H7 (cell line): Measurements from ENCODE around the gene KRT74. TPM values are rescaled to one million over a fixed set of nuclear protein-coding genes. Genes with fewer than 3 reads are reported as not detected.
A peak's percentile ranks its signal among the peaks of the same experiment; 100 is the strongest.

Source experiments
- DNase-seq: peaks from one replicate; pipeline ENCODE4 v3.0.0; 2012
- H3K27me3 ChIP-seq: 2 replicates; pipeline ENCODE4 v1.6.0; 2011; ENCODE audit warnings: mild to moderate bottlenecking, low read length; ENCODE audit not compliant: control insufficient read depth, insufficient read depth
- H3K36me3 ChIP-seq: replicated peaks from 2 replicates; pipeline ENCODE4 v1.5.1; 2011; ENCODE audit warnings: low read length; ENCODE audit not compliant: control insufficient read depth, insufficient read depth
- H3K4me3 ChIP-seq: 2 replicates; pipeline ENCODE4 v1.5.1; 2011; ENCODE audit warnings: low read depth, mild to moderate bottlenecking, control low read depth, low read length, moderate library complexity; ENCODE audit not compliant: insufficient read depth
- total RNA-seq: library from RNA; depleted of rRNA; stranded (reverse); fragments of >200 nt; shearing (Covaris generic); gene quantifications from 2 replicates; pipeline ENCODE4 v1.2.3, GENCODE V29; 2014; rRNA removed

Gene KRT74
- total RNA-seq, 1 experiment from 2014 or later: not detected

DNA sequence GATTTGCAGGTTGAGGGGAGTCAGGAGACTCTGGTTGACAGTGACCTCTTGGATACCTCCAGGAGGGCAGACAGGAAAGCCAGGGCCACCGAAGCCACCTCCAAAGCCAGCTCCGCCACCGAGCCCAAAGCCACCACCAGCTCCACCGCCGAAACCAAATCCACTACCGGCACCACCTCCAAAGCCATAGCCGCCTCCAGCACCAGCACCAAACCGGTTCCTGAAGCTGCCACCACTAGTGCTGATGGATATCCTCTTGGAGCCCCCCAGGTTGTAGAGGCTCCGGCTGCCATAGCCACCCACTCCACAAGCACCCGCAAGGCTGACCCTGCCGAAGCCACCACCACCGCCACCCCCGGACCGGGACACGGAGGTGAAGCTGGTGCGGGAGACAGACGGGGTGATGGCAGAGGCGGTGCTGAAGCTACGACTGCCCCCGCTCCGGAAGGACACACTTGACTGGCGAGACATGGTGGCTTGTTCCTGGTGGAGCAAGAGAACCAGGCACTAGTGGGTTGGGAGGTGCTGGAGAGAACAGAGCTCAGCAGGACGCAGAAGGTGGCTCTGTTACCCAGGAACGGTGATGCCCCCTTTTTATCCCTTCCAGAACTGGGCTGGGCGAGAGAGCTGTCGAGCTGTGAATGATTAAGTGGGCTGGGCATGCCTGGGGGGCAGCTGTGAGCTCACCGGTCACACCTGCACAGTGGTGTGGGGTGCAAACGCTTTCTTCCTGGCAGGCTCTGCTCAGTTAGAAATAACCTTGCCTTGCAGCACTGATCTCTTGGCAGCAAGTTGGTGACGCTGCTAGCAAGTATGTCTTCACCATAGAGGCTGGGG, 53.6 kb downstream of the KRT74 start, which contains the start of gene KRT5:
KRT5 (minus strand) TSS at position 569 of the 837 bp plus-strand sequence; CDS start at position 471, 98 bp downstream.
- no peak within 1 kb of the TSS for H3K4me3 ChIP-seq
- DNase-seq: peak; percentile 15

GRCh38 chr12:52519387-52519703, 54.3 kb downstream of the KRT74 start:
- DNase-seq: no peak
- Histone ChIP-seq H3K27me3 (no peaks in the 10 kb centered on the region), H3K36me3 (no peaks in the 10 kb centered on the region), H3K4me3 (no peak overlapping the region)

More for the DNA sequence above, 53.6 kb downstream of the KRT74 start, which contains the start of gene KRT5:
- Histone ChIP-seq H3K27me3 (no peaks in the 10 kb centered on the region), H3K36me3 (no peaks in the 10 kb centered on the region)

- Histone ChIP-seq H3K4me3 (no peak overlapping the region), H3K27me3 (no peaks in the 10 kb centered on the region), H3K36me3 (no peaks in the 10 kb centered on the region)
- DNase-seq: peak; percentile 8
Observed at GRCh38 chr12:52518574-52519386, 54.9 kb downstream of the KRT74 start.

- Histone ChIP-seq H3K27me3 (no peaks in the 10 kb centered on the region), H3K4me3 (no peak overlapping the region), H3K36me3 (no peaks in the 10 kb centered on the region)
- DNase-seq: peak; percentile 10
Observed at GRCh38 chr12:52517888-52518287, 55.8 kb downstream of the KRT74 start.

- Histone ChIP-seq H3K27me3 (no peaks in the 10 kb centered on the region), H3K4me3 (no peak overlapping the region), H3K36me3 (no peaks in the 10 kb centered on the region)
- DNase-seq: peak; percentile 8
Observed at GRCh38 chr12:52517005-52517835, 56.4 kb downstream of the KRT74 start.

DNA sequence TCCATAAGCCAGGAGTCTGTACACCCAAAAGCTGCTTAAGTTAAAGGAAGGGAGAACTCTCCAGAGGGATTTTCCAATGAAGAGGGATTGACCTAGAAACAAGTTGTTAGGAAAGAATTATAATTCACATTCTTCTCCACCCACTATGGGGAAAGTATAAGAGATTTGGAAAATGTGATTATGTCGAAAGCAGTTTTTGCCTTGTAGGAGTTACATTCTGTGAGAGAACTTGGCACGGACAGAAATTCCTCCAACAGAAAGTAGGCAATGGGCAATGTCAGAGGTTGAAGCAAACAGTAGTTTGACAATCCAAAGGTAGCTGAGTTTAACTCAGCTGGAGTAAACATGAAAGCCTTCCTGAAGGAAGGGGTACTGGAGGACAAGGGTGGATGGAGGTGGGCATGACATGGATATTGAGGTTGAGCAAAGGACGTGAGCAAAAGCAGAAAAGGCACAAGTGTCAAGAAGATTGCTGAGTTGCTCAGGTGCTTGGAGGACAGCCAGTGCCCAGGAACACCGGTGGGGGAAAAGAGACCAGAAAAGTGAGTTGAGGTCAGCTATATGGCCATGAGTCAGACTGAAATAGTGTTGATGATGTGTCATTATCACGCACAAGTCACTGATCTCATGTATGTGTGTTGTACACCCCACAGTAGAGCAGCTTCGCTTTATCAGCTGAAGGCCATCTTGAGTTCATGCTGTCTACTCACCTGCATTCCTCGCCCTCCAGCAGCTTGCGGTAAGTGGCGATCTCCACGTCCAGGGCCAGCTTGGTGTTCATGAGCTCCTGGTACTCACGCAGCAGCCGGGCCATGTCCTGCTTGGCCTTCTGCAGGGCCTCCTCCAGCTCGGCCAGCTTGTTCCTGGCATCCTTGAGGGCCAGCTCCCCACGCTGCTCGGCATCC, 57.5 kb downstream of the KRT74 start:
- no peaks in the 10 kb centered on the region for H3K27me3 ChIP-seq
- H3K36me3 ChIP-seq: no peaks in the 10 kb centered on the region
- DNase-seq: peak; percentile 5
- no peak overlapping the region for H3K4me3 ChIP-seq

Other genes starting within 250 kb of the KRT74 start
- not detected in 2 replicates for gene KRT85, start 206.4 kb downstream of the KRT74 start, total RNA-seq
- gene KRT84, start 188.2 kb downstream of the KRT74 start, total RNA-seq: not detected in 2 replicates
- gene KRT82, start 167.5 kb downstream of the KRT74 start, total RNA-seq: not detected in 2 replicates
- not detected in 2 replicates for gene KRT75, start 139.5 kb downstream of the KRT74 start, total RNA-seq
- gene KRT6B, start 121.7 kb downstream of the KRT74 start, total RNA-seq: not detected in 2 replicates
- not detected in 2 replicates for gene KRT6C, start 100.0 kb downstream of the KRT74 start, total RNA-seq
- gene KRT6A, start 80.6 kb downstream of the KRT74 start, total RNA-seq: not detected in 2 replicates
- gene KRT5, start 53.4 kb downstream of the KRT74 start, total RNA-seq: not detected in 2 replicates
- not detected in 2 replicates for gene KRT71, start 20.7 kb downstream of the KRT74 start, total RNA-seq
- not detected in 2 replicates for gene KRT72, start 27.6 kb upstream of the KRT74 start, total RNA-seq
- not detected in 2 replicates for gene KRT73, start 44.7 kb upstream of the KRT74 start, total RNA-seq
- not detected in 2 replicates for gene KRT2, start 78.4 kb upstream of the KRT74 start, total RNA-seq
- gene KRT1, start 106.6 kb upstream of the KRT74 start, total RNA-seq: not detected in 2 replicates
- not detected in 2 replicates for gene KRT77, start 129.7 kb upstream of the KRT74 start, total RNA-seq
- gene KRT76, start 203.5 kb upstream of the KRT74 start, total RNA-seq: not detected in 2 replicates
- not detected in 2 replicates for gene KRT3, start 222.3 kb upstream of the KRT74 start, total RNA-seq
- not detected in 2 replicates for gene KRT4, start 240.3 kb upstream of the KRT74 start, total RNA-seq